CD4-positive, alpha-beta T cell treated with Interleukin-2 at 100 ng/mL for 4 hours (primary cell): ENCODE results near the gene TOP2A.
A peak's percentile ranks its signal among the peaks of the same experiment; 100 is the strongest.

ENCODE experiments used
- DNase-seq: peaks from one replicate; pipeline ENCODE4 v3.0.0-alpha.2; 2020; ENCODE audit warnings: low spot score

The TOP2A gene

DNA sequence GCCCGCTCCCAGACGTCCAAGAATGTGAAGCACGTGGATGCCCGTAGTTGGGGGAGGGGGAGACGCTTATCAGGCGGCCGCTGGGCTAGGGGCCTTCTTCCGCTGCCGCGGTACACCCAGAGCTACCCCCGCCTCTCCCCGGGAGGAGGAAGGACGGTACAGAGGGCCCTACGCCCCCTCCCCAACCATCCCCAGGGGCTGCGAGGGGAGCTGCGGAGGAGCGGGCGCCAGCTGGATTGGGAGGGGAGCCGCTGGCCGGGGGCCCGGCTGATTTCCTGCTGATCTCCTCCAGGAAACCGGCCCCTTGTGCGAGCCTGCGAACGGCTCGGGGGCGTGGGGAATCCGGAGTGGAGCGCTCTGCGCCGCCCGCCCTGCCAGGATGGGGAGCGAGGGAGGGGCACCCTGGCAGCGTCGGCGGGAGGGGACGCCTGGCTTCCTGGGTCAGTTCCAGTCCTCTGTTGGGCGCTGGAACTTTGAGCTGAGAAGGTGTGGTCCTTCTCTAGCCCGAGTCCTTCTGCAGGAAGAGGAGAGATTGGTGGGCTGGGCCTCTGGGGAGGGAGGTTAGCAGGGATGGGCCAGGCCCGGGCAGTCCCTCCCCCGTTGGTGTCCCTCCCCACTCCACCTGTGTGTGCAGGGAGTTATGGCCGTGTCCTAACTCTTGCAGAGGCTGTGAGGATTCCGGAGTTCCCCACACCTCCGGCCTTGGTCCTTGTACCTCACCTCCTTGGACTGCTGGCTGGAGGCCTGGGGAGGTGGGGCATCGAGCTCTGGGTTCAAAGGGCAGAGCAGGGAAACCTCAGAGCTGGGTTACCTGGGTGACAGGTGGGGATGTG, 72.3 kb downstream of the TOP2A start:
- no peak for DNase-seq

DNA sequence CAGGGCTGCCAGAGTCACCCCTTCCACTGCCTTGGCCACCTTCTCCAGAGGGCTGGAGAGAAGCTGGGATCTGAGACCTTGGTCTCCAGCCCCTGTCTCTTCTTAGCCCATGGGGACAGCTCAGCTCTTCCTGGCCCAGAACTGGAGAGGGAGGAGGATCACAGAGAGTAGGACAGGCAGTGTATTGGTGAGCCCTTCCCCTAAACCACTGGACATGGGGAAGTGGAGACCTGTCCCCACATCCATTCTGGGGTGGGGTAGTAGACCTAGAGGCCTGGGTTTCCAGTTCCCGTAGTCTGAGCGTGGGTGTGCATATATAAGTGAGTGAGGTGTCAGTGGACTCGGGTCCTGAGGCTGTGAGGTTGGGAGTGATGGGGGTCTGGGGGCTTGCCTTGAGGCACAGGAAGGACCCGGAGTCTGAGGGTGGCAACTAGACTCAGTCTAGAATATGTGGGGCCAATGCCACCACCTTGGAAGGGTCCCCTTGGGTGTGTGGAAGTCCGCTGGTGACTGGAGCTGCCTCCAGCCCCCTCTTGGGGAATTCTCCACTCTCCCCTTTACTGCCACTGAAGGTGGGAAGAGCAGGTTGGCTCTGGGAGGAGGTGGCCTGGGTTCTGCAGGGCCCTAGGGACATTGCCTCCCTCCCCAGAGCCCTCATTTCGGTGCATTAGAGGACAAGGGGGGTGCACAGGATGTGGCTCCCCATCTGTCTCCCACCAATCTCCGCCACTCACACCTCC, 73.1 kb downstream of the TOP2A start:
- DNase-seq, result no peak

- no peak for DNase-seq
Observed at GRCh38 chr17:40343219-40344119, 74.2 kb downstream of the TOP2A start.

- no peak for DNase-seq
Observed at GRCh38 chr17:40342504-40343218, 75.0 kb downstream of the TOP2A start.

DNA sequence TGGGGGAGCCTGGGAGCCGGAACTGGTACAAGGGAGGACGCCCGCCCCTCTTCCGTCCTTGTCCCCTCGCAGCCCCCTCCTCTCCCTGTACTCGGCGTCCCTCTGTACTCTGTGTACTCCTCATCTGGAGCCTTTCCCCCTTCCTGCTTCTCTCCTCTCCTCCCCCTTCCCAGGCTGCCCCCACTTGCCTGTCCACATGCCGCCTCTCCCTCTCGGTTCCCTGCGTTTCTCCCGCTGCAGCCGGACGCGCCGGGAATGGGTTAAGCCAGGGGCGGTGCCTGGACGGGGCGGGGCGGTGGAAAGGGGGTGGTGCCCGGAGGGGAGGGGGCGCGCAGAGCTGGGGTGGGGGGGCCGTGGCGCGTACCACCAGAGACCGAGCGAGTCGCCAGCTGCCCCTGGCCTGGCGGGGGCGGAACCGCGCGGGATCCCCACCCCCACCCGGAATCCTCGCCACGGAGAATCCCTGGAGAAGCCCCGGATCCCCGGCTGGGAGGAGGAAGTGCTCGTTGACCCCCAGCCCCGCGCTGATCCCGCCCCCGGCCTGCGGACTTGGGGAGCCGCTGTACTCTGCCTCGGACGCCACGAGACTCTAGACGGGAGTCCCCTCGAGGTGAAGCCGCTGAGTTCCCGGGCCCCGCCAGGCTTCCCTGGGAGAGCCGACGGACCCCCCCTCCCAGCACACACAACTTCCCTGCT, 75.7 kb downstream of the TOP2A start:
- no peak for DNase-seq

DNA sequence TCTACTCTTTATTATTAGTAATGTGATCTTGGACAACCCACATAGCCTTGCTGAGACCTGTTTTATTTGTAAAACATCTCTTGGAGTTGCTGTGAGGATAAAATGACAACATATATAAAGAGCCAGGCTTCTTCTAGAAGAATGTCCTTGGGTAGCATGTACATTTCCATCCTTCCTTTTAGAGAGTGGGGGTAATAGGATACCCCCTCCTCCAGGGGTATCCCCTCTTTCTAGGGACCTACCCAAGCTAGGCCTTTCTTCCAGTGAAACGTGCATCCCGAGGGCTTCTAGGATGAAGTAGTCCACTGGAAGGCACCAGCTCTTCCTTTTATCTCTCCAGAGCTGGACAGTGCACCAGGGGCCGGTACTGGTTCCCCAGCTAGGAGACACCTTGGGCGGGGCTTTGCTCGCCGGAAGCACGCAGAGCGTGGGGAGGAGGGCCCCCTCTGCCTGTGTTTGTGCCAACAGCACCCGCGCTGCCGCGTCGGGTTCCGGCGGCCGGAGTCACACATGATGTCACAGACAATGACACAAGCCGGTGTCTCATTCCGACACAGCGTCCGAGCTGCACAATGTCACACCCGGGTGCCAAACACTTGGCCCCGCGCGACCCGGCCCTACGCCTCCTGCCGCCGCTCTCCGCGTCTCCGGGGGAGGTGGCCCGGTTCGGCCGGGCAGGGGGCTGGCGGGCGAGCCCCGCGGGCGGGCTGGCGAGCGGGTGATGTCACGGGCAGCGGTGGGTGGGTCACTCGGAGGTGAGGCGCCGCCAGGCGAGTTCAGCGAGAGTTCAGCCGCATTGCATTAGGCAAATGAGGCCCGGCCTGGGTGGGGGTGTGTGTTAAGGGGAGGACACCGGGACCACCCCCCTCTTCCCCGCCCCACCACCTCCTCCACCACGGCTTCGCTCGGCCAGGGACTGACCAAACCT, 76.6 kb downstream of the TOP2A start:
- peak; percentile 86 for DNase-seq

GRCh38 chr17:40340327-40340726, 77.4 kb downstream of the TOP2A start:
- DNase-seq, result no peak

DNA sequence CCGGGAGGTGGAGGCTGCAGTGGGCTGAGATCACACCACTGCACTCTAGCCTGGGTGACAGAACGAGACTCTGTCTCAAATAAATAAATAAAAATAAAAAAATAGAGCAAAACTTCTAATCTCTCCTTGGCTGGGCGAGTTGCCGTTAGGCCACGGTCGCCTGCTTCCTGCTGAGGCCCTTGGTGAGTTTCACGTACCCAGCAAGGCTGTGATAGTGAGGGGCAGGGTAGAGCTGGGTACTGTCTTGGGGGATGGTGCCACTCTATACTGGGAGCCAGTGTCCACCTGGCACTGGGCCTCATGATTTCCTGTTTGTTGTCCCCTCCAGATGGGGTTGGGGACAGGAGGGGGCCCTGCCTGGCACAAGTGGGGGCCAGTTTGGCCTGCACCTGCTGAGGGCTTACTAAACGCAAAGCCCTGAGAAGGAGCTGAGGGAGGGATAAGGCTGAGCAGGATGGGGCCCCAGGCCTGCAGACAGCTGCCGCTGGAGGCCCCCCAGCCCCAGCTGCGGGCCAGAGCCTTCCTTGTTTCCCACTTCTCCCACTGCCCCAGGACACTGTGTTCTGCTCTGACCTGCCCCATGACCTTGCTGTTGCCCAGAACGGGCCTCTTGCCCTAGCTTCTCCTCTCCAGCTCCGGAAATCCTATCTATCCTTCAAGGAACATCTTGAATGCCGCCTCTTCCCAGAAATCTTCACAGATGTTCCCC, 78.6 kb downstream of the TOP2A start:
- no peak for DNase-seq
